LNCaP clone FGC (cell line): ENCODE data around the gene CUTA.

Source experiments
- DNase-seq: peaks from one replicate; pipeline ENCODE4 v3.0.0-alpha.2; 2011; ENCODE audit warnings: low read depth
- H3K4me3 ChIP-seq: 2 replicates; pipeline ENCODE4 v1.5.1; 2011; ENCODE audit warnings: mild to moderate bottlenecking, low read depth, low read length, control low read depth
- TF ChIP-seq, protein P1 (sequence below): IDR thresholded peaks from 2 replicates; pipeline ENCODE4 v1.5.1; 2012; ENCODE audit warnings: mild to moderate bottlenecking; ENCODE audit not compliant: control insufficient read depth, insufficient read depth; ENCODE audit errors: extremely low read depth

The CUTA gene

DNA sequence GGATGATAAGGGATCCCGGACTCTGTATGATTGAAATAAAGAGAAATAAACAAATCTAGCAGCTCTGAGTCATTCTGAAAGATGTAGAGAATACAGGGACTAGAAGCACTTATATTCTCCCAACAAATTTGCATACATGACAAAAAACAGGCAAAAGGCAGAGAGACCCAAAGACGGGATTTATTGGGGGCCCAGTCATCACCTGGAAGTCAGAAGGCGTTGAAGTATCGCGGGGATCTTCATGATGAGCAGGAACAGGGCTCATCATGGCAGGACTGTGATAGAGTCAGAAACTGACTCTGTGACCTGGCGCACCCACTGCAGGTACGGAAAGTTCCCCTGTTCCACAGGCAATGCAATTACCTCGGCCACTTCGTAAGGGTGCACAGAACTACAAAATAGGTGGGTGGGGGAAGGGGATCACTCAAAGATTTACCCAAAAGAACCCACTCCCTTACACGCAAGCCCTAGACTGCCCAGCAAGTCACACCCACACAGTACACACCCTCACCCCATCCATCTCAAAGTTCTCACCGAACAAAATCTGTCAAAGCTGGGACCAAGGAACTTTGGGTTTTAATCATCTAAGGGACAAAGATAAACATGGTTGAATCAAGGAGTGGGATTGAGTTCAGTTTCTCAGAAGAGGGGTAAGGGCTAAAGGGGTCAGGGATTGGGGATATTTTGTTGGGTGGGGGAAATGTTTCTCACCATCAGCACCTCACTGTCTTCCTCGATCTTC is 1.4 kb downstream of the CUTA start:
- H3K4me3 ChIP-seq = peak overlapping the region; percentile 99
- TF ChIP-seq, protein P1, sequence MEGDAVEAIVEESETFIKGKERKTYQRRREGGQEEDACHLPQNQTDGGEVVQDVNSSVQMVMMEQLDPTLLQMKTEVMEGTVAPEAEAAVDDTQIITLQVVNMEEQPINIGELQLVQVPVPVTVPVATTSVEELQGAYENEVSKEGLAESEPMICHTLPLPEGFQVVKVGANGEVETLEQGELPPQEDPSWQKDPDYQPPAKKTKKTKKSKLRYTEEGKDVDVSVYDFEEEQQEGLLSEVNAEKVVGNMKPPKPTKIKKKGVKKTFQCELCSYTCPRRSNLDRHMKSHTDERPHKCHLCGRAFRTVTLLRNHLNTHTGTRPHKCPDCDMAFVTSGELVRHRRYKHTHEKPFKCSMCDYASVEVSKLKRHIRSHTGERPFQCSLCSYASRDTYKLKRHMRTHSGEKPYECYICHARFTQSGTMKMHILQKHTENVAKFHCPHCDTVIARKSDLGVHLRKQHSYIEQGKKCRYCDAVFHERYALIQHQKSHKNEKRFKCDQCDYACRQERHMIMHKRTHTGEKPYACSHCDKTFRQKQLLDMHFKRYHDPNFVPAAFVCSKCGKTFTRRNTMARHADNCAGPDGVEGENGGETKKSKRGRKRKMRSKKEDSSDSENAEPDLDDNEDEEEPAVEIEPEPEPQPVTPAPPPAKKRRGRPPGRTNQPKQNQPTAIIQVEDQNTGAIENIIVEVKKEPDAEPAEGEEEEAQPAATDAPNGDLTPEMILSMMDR = no peak
- no peak for DNase-seq

DNA sequence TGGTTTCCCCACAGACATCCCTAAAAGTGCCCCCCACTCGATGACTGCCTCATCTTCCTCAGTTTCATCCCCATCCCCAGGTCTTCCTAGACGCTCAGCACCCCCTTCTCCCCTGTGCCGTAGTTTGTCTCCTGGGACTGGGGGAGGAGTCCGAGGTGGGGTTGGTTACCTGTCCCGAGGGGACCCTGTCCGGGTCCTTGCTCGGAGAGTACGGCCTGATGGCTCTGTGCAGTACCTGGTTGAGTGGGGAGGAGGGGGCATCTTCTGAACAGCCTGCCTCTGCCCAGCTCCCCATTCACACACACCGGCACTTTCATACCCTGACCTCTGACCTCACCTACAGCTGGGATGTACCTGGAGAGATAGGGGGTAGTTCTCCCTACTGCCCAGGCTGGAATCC is 2.1 kb downstream of the CUTA start:
- no peak overlapping the region for H3K4me3 ChIP-seq
- no peak for DNase-seq
- TF ChIP-seq, protein P1 = no peak

DNA sequence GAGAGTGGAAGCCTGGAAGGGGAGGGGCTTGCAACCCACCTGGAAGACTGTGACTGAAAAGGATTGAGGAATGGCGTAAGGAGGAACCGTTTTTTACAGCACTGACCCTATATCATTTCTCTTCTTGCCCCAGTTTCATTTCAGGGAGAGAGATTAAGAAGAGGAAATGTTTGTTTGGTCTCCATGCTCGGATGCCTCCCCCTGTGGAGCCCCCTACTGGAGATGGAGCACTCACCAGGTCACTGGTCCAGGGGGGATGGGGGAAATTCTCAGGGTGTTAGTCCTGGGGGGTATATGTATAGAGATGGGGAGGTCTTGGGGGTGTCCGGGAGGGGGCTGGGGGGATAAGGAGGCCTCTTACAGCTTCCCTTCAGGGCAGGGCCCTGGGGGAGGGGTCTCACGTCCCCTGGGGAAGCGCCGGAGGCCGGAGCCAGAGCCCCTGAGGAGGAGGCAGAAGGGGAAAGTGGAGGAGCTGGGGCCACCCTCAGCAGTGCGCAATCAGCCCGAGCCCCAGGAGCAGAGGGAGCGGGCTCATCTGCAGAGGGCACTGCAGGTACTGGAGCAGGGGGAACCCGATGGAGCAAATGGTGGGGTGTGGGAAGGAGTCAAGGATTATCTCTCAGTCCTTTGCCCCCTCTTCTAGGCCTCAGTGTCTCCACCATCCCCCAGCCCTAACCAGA is 3.2 kb downstream of the CUTA start:
- DNase-seq = no peak
- H3K4me3 ChIP-seq = no peak overlapping the region
- TF ChIP-seq, protein P1 = peak; percentile 32; the same call in 1 of the 2 replicates

DNA sequence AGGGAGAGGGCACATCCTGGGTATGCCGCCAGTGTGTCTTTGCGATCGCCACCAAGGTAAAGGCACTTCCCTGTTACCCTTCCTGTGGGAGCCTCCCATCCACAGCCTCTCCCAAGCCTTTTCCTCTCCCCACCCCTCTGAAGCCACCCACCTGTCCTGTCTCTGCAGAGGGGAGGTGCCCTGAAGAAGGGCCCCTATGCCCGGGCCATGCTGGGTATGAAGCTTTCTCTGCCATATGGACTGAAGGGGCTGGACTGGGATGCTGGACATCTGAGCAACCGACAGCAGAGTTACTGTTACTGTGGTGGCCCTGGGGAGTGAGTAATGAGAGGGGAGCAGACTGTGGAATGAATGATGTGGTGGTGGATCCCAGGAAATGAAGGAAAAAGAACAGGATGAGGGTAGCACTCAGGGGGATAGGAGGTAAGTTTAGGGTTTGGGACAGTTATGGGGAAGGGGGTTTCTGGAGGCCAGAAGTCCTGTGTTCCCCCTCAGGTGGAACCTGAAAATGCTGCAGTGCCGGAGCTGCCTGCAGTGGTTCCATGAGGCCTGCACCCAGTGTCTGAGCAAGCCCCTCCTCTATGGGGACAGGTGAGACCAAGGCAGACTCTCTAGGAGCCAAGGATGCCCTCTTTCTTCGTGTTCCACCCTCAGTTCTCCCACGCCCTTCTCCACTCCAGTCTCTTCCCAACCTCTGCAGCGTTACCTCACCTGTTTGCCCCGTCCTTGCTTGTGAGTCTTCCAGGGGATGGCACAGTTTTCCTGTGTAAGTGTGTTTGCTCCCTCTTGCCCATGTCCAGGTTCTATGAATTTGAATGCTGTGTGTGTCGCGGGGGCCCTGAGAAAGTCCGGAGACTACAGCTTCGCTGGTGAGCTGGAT is 4.4 kb downstream of the CUTA start:
- no peak for DNase-seq
- TF ChIP-seq, protein P1 = no peak
- no peak overlapping the region for H3K4me3 ChIP-seq

DNA sequence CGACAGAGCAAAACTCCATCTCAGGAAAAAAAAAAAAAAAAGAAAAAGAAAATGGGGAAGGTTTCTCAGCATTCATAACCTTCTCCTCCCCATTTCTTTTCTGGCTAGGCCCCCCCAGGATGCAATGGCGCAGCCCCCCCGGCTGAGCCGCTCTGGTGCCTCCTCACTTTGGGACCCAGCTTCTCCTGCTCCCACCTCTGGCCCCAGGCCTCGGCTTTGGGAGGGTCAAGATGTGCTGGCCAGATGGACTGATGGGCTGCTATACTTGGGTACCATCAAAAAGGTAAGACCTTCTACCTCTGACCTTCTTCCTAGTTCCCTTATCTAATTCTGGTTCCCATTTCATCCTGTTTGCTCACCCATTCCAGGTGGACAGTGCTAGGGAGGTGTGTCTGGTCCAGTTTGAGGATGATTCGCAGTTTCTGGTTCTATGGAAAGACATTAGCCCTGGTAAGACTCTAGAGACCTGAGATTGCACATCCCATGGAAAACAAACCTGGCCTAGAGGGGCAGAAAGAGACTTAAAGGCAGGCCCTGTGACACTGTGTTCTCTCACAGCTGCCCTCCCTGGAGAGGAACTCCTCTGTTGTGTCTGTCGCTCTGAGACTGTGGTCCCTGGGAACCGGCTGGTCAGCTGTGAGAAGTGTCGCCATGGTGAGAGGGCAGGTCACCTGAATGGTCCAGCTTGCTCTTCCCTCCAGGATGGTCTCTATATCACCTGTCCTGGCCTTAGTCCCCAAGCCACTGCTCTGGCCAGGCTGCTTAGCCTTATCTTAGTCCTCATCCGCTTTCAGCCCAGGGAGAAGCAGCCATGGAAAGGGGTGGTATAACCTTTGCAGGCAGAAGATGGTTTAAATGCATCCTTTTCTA is 5.5 kb downstream of the CUTA start:
- DNase-seq = no peak
- TF ChIP-seq, protein P1 = no peak
- no peak overlapping the region for H3K4me3 ChIP-seq

DNA sequence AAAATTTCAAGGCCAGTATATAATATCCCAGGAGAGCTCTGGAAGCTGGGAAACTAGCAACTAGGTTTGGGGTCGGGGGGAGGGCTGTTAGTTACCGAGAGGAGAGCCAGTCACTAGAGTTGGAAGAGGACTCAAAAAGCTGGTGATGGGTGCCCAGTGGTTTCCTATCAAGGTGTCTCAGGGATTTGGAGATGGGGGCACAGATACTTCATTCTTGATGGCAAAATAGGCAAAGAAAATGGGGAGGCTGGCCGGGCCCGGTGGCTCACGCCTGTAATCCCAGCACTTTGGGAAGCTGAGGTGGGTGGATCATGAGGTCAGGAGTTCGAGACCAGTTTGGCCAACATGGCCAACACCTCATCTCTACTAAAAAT is 6.3 kb downstream of the CUTA start:
- peak overlapping the region; percentile 64 for H3K4me3 ChIP-seq
- no peak for DNase-seq

More for the DNA sequence above, 6.3 kb downstream of the CUTA start:
- TF ChIP-seq, protein P1 = no peak
